ENCODE results near the gene TMEM200A.
A peak's percentile ranks its signal among the peaks of the same experiment; 100 is the strongest.

TMEM200A gene

DNA sequence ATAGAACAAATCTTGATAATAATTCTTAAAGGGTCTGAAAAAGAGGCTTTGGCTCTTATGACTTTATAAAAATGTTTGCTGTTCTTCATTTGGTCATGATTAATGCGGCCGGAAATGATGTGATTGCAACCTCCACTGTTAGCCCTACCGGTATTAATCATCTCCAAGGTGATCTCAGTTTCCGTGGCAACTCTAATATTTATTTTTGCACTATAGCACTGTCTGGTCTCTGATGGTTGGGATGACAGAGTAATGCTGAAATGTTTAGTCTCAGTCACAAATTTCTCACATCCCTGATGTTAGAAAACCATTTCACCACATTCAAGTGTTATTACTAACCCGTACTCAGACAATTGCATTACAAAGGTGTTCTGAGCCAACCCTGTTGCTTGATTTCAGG, 87.4 kb downstream of the TMEM200A start:
- Histone ChIP-seq H3K27me3 (ENCODE audit: insufficient read depth, low read length) (no peaks in the 10 kb centered on the region), H4K91ac (ENCODE audit: low read depth, low read length) (no peak overlapping the region), H2BK12ac (ENCODE audit: low read length) (no peak overlapping the region), H3K9ac (ENCODE audit: low read length) (no peak overlapping the region), H3K4ac (ENCODE audit: low read depth, low read length) (no peak overlapping the region), H2AFZ (ENCODE audit: insufficient read depth, low read length, poor library complexity) (no peak overlapping the region), H3K79me2 (ENCODE audit: control insufficient read depth, insufficient read depth, low read length, poor library complexity) (no peaks in the 10 kb centered on the region), H2BK120ac (ENCODE audit: insufficient read depth, low read length, poor library complexity) (no peak overlapping the region), H3K36me3 (ENCODE audit: control insufficient read depth in 1 of 2, insufficient read depth in 2 of 2, low read length in 2 of 2) (no peaks in the 10 kb centered on the region), H2AK5ac (ENCODE audit: low read length) (no peak overlapping the region), H3K9me3 (ENCODE audit: insufficient read depth, low read depth, low read length) (no peaks in the 10 kb centered on the region), H3K79me1 (ENCODE audit: low read length) (no peaks in the 10 kb centered on the region), H4K8ac (ENCODE audit: low read depth, low read length) (no peak overlapping the region), H3K4me2 (ENCODE audit: low read length) (no peak overlapping the region), H3K27ac (ENCODE audit: low read depth, low read length) (no peak overlapping the region), H3K14ac (ENCODE audit: low read length) (no peak overlapping the region), H3K18ac (ENCODE audit: low read length) (no peak overlapping the region), H4K12ac (ENCODE audit: low read depth, low read length) (no peak overlapping the region), H2BK5ac (ENCODE audit: low read depth, low read length, poor library complexity) (no peak overlapping the region), H3K4me1 (ENCODE audit: control insufficient read depth in 1 of 2, insufficient read depth in 2 of 2, low read length in 2 of 2) (no peaks in the 10 kb centered on the region), H3K4me3 (ENCODE audit: low read depth, low read length) (no peak overlapping the region), H3K23ac (ENCODE audit: low read length) (no peak overlapping the region)
- WGBS (ENCODE audit: extremely low coverage, insufficient coverage, insufficient read length): no CpG with 5 or more reads among the region's 5 CpGs
- DNase-seq: peak; percentile 44 to 79

DNA sequence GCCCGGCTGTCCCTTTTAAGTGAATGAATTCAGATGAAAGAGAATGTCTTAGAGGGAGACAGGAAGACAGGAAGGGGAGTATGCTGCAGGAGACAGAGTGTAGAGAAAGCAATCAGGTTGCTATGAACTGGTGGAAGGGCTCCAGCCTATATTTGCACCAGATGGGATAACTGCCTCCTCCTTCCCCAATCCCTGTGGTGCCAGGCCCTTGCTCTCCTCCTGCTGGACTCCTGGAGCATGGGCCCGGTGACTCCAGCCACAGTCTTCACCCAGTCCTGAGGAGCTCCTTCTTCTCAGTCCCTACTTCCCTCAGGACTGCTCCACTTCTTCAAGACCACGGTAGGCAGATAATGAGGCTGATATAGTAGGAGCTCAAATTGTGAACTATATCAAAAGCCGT, 91.8 kb downstream of the TMEM200A start:
- no peaks in the 10 kb centered on the region for H3K4me1 ChIP-seq (ENCODE audit: control insufficient read depth in 1 of 2, insufficient read depth in 2 of 2, low read length in 2 of 2)
- H2BK12ac ChIP-seq (ENCODE audit: low read length): no peak overlapping the region
- no peak overlapping the region for H3K14ac ChIP-seq (ENCODE audit: low read length)
- WGBS (ENCODE audit: extremely low coverage, insufficient coverage, insufficient read length): no CpG with 5 or more reads among the region's 4 CpGs
- H3K18ac ChIP-seq (ENCODE audit: low read length): no peak overlapping the region
- H3K79me1 ChIP-seq (ENCODE audit: low read length): no peaks in the 10 kb centered on the region
- no peak overlapping the region for H4K8ac ChIP-seq (ENCODE audit: low read depth, low read length)
- H2BK5ac ChIP-seq (ENCODE audit: low read depth, low read length, poor library complexity): no peak overlapping the region
- no peak overlapping the region for H3K4ac ChIP-seq (ENCODE audit: low read depth, low read length)
- H3K27ac ChIP-seq (ENCODE audit: low read depth, low read length): no peak overlapping the region
- H3K79me2 ChIP-seq (ENCODE audit: control insufficient read depth, insufficient read depth, low read length, poor library complexity): no peaks in the 10 kb centered on the region
- H2BK120ac ChIP-seq (ENCODE audit: insufficient read depth, low read length, poor library complexity): no peak overlapping the region
- no peak overlapping the region for H2AK5ac ChIP-seq (ENCODE audit: low read length)
- no peak overlapping the region for H3K4me2 ChIP-seq (ENCODE audit: low read length)
- H3K9ac ChIP-seq (ENCODE audit: low read length): no peak overlapping the region
- no peaks in the 10 kb centered on the region for H3K36me3 ChIP-seq (ENCODE audit: control insufficient read depth in 1 of 2, insufficient read depth in 2 of 2, low read length in 2 of 2)
- H2AFZ ChIP-seq (ENCODE audit: insufficient read depth, low read length, poor library complexity): no peak overlapping the region
- H3K9me3 ChIP-seq (ENCODE audit: insufficient read depth, low read depth, low read length): no peaks in the 10 kb centered on the region
- H4K12ac ChIP-seq (ENCODE audit: low read depth, low read length): no peak overlapping the region
- no peak for DNase-seq
- H3K23ac ChIP-seq (ENCODE audit: low read length): no peak overlapping the region
- H4K91ac ChIP-seq (ENCODE audit: low read depth, low read length): no peak overlapping the region
- no peaks in the 10 kb centered on the region for H3K27me3 ChIP-seq (ENCODE audit: insufficient read depth, low read length)
- no peak overlapping the region for H3K4me3 ChIP-seq (ENCODE audit: low read depth, low read length)

- H3K36me3 ChIP-seq (ENCODE audit: control insufficient read depth in 1 of 2, insufficient read depth in 2 of 2, low read length in 2 of 2): no peaks in the 10 kb centered on the region
- H3K9ac ChIP-seq (ENCODE audit: low read length): no peak overlapping the region
- H3K9me3 ChIP-seq (ENCODE audit: insufficient read depth, low read depth, low read length): no peaks in the 10 kb centered on the region
- H2BK12ac ChIP-seq (ENCODE audit: low read length): no peak overlapping the region
- no peaks in the 10 kb centered on the region for H3K79me1 ChIP-seq (ENCODE audit: low read length)
- no peak overlapping the region for H3K23ac ChIP-seq (ENCODE audit: low read length)
- H3K14ac ChIP-seq (ENCODE audit: low read length): no peak overlapping the region
- no peaks in the 10 kb centered on the region for H3K4me1 ChIP-seq (ENCODE audit: control insufficient read depth in 1 of 2, insufficient read depth in 2 of 2, low read length in 2 of 2)
- H3K27me3 ChIP-seq (ENCODE audit: insufficient read depth, low read length): no peaks in the 10 kb centered on the region
- WGBS (ENCODE audit: extremely low coverage, insufficient coverage, insufficient read length): no CpG with 5 or more reads among the region's 5 CpGs
- H2BK5ac ChIP-seq (ENCODE audit: low read depth, low read length, poor library complexity): no peak overlapping the region
- no peak overlapping the region for H3K27ac ChIP-seq (ENCODE audit: low read depth, low read length)
- H2AFZ ChIP-seq (ENCODE audit: insufficient read depth, low read length, poor library complexity): no peak overlapping the region
- H4K8ac ChIP-seq (ENCODE audit: low read depth, low read length): no peak overlapping the region
- no peak overlapping the region for H2BK120ac ChIP-seq (ENCODE audit: insufficient read depth, low read length, poor library complexity)
- H3K4me3 ChIP-seq (ENCODE audit: low read depth, low read length): no peak overlapping the region
- no peak overlapping the region for H2AK5ac ChIP-seq (ENCODE audit: low read length)
- H3K18ac ChIP-seq (ENCODE audit: low read length): no peak overlapping the region
- no peak for DNase-seq
- H3K79me2 ChIP-seq (ENCODE audit: control insufficient read depth, insufficient read depth, low read length, poor library complexity): no peaks in the 10 kb centered on the region
- H3K4ac ChIP-seq (ENCODE audit: low read depth, low read length): no peak overlapping the region
- H4K12ac ChIP-seq (ENCODE audit: low read depth, low read length): no peak overlapping the region
- no peak overlapping the region for H4K91ac ChIP-seq (ENCODE audit: low read depth, low read length)
- H3K4me2 ChIP-seq (ENCODE audit: low read length): no peak overlapping the region
Measured at GRCh38 chr6:130459316-130459715, 93.5 kb downstream of the TMEM200A start.

GRCh38 chr6:130460934-130461333, 95.1 kb downstream of the TMEM200A start:
- H3K4me2 ChIP-seq (ENCODE audit: low read length): no peak overlapping the region
- no peak overlapping the region for H3K23ac ChIP-seq (ENCODE audit: low read length)
- H2BK120ac ChIP-seq (ENCODE audit: insufficient read depth, low read length, poor library complexity): no peak overlapping the region
- H3K9me3 ChIP-seq (ENCODE audit: insufficient read depth, low read depth, low read length): no peaks in the 10 kb centered on the region
- DNase-seq: peak in 1 of 2 donors; percentile 12
- no peak overlapping the region for H3K14ac ChIP-seq (ENCODE audit: low read length)
- H3K27ac ChIP-seq (ENCODE audit: low read depth, low read length): no peak overlapping the region
- H2AK5ac ChIP-seq (ENCODE audit: low read length): no peak overlapping the region
- no peak overlapping the region for H4K12ac ChIP-seq (ENCODE audit: low read depth, low read length)
- no peak overlapping the region for H3K9ac ChIP-seq (ENCODE audit: low read length)
- H3K18ac ChIP-seq (ENCODE audit: low read length): no peak overlapping the region
- no peaks in the 10 kb centered on the region for H3K79me2 ChIP-seq (ENCODE audit: control insufficient read depth, insufficient read depth, low read length, poor library complexity)
- H2AFZ ChIP-seq (ENCODE audit: insufficient read depth, low read length, poor library complexity): no peak overlapping the region
- no peaks in the 10 kb centered on the region for H3K36me3 ChIP-seq (ENCODE audit: control insufficient read depth in 1 of 2, insufficient read depth in 2 of 2, low read length in 2 of 2)
- no peak overlapping the region for H3K4ac ChIP-seq (ENCODE audit: low read depth, low read length)
- no peak overlapping the region for H4K8ac ChIP-seq (ENCODE audit: low read depth, low read length)
- H3K4me3 ChIP-seq (ENCODE audit: low read depth, low read length): no peak overlapping the region
- WGBS (ENCODE audit: extremely low coverage, insufficient coverage, insufficient read length): no CpG with 5 or more reads among the region's 1 CpG
- no peak overlapping the region for H4K91ac ChIP-seq (ENCODE audit: low read depth, low read length)
- no peaks in the 10 kb centered on the region for H3K79me1 ChIP-seq (ENCODE audit: low read length)
- H2BK12ac ChIP-seq (ENCODE audit: low read length): no peak overlapping the region
- H3K27me3 ChIP-seq (ENCODE audit: insufficient read depth, low read length): no peaks in the 10 kb centered on the region
- H2BK5ac ChIP-seq (ENCODE audit: low read depth, low read length, poor library complexity): no peak overlapping the region
- no peaks in the 10 kb centered on the region for H3K4me1 ChIP-seq (ENCODE audit: control insufficient read depth in 1 of 2, insufficient read depth in 2 of 2, low read length in 2 of 2)
